PC-3 (cell line): ENCODE measurements around the gene MBLAC1. TPM values are rescaled to one million over a fixed set of nuclear protein-coding genes. Genes with fewer than 3 reads are reported as not detected.

Experiments
- ATAC-seq: fragments of 200-7000 bp; cut with Tn5 transposase; 2 replicates; pipeline ENCODE4 v1.9.1; 2020; ENCODE audit warnings: mild to moderate bottlenecking, moderate library complexity
- BruUV-seq: library from RNA; stranded (reverse); fragments of 400-500 nt; replicated peaks from 2 replicates; lab custom pipeline; 2021; lab: Mats Ljungman, UMichigan
- CTCF ChIA-PET: fragments of 300-600 bp; sonication (Branson Sonifier 250); formaldehyde crosslinking; loops from one replicate; lab custom pipeline; 2022; ENCODE audit warnings: antibody characterized with exemption; lab: Charles Lee
- POLR2A ChIA-PET: fragments of 300-600 bp; sonication (Branson Sonifier 250); formaldehyde crosslinking; loops from one replicate; lab custom pipeline; 2022; ENCODE audit warnings: antibody characterized with exemption; ENCODE audit not compliant: unreplicated experiment; lab: Charles Lee
- DNase-seq: peaks from one replicate; pipeline ENCODE4 v3.0.0-alpha.2; 2015
- H2AFZ ChIP-seq: fragments of 300-600 bp; sonication (generic); 2 replicates; pipeline ENCODE4 v1.6.0; 2016; ENCODE audit warnings: antibody characterized with exemption, low read length
- H3F3A ChIP-seq: fragments of 300-600 bp; sonication (generic); one replicate; pipeline ENCODE4 v1.6.0; 2017; ENCODE audit warnings: antibody characterized with exemption, low read length, control low read depth, mild to moderate bottlenecking; ENCODE audit not compliant: unreplicated experiment
- H3K27ac ChIP-seq: fragments of 300-600 bp; sonication (generic); 2 replicates; pipeline ENCODE4 v1.5.1; 2016; ENCODE audit warnings: mild to moderate bottlenecking, low read length
- H3K27me3 ChIP-seq: fragments of 300-600 bp; sonication (generic); 2 replicates; pipeline ENCODE4 v1.6.1; 2016; ENCODE audit warnings: low read length, mixed read lengths
- H3K36me3 ChIP-seq: fragments of 300-600 bp; sonication (generic); 2 replicates; pipeline ENCODE4 v1.6.1; 2016; ENCODE audit warnings: low read depth, mixed run types, low read length, mixed read lengths
- H3K4me1 ChIP-seq: fragments of 300-600 bp; sonication (generic); 2 replicates; pipeline ENCODE4 v1.5.1; 2016; ENCODE audit warnings: low read length; ENCODE audit not compliant: insufficient read depth
- H3K4me2 ChIP-seq: fragments of 300-600 bp; sonication (generic); 2 replicates; pipeline ENCODE4 v1.6.0; 2016; ENCODE audit warnings: low read length
- H3K4me3 ChIP-seq: fragments of 300-600 bp; sonication (generic); 2 replicates; pipeline ENCODE4 v1.5.1; 2016; ENCODE audit warnings: mild to moderate bottlenecking, low read length, mixed read lengths
- H3K79me2 ChIP-seq: fragments of 300-600 bp; sonication (generic); 2 replicates; pipeline ENCODE4 v1.6.1; 2017; ENCODE audit warnings: low read length, mixed read lengths
- H3K9ac ChIP-seq: fragments of 300-600 bp; sonication (generic); 2 replicates; pipeline ENCODE4 v1.6.0; 2016; ENCODE audit warnings: mild to moderate bottlenecking, low read length
- H3K9me2 ChIP-seq: fragments of 300-600 bp; sonication (generic); replicated peaks from 2 replicates; pipeline ENCODE4 v1.6.1; 2016; ENCODE audit warnings: mixed run types, low read length, mixed read lengths
- H3K9me3 ChIP-seq: fragments of 300-600 bp; sonication (generic); 2 replicates; pipeline ENCODE4 v1.6.1; 2016; ENCODE audit warnings: low read length, mixed read lengths
- H4K20me1 ChIP-seq: fragments of 300-600 bp; sonication (generic); 2 replicates; pipeline ENCODE4 v1.6.1; 2016; ENCODE audit warnings: low read length, mixed read lengths
- EZH2 ChIP-seq: fragments of 300-600 bp; sonication (generic); IDR thresholded peaks from one replicate; pipeline ENCODE4 v1.6.1; 2017; ENCODE audit warnings: antibody characterized with exemption, mild to moderate bottlenecking, low read length; ENCODE audit not compliant: unreplicated experiment
- EZH2phosphoT487 ChIP-seq: fragments of 300-600 bp; sonication (generic); IDR thresholded peaks from 2 replicates; pipeline ENCODE4 v1.6.1; 2018; ENCODE audit warnings: mild to moderate bottlenecking, antibody characterized with exemption, low read length, borderline replicate concordance
- intact Hi-C: fragments of 100-400 bp; cut with micrococcal nuclease; formaldehyde crosslinking; loops from 2 replicates; pipeline ENCODE4 v1.9.0; 2023
- total RNA-seq: library from RNA; depleted of rRNA; stranded (reverse); fragments of >200 nt; gene quantifications from 2 replicates; pipeline ENCODE4 v1.2.3, GENCODE V29; 2014
- TF ChIP-seq, protein P1 (sequence below): fragments of 300-600 bp; sonication (generic); conservative IDR thresholded peaks from 2 replicates; pipeline ENCODE4 v1.5.1; 2017; ENCODE audit warnings: antibody characterized with exemption, low read depth, mild to moderate bottlenecking, low read length

MBLAC1 gene
- total RNA-seq, 1 experiment from 2014 or later: 2.7 TPM

DNA sequence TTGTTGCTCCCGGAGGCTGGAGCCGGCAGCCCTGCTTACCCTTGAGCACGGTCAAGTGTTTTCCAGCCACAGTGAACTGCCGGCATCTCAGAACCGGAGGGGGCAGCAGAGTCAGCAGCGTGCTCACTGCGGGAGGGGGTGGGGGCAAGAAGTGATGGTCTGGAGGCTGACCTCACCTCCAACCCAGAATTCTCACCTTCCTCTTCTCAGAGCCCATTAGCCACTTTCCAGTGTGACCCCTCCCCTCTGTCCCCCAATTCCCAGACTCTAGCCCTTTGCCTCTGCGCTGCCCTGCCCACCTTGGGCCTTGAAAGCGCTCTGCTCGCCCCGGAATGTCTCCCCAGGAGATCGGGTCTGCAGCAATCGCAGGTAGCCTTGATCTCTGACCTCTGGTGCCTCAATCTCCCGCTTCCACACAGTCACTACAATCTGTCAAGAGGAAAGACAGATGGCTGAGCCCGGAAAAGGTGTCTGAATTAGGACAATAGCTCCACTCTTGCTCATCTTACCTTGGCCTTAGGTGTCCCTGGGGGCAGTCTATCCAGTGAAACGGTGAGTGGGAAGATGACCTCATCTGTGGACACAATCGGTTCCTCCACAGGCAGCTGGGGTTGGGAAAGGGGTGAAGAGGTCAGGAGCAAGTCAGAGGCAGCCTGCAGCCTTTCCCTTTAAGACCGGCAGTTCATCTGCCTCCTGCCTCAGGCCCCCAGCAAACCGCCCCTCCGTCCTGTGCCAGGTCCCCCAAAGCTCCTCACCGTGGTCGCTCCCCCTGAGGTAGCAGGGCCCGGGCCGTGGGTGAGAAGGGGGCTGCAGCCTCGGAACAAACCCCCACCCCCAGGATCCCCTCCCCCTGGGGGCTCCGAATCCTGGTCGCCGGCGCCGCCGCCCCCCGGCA is 30.8 kb downstream of the MBLAC1 start:
- ChIA-PET POLR2A (no interaction called here), CTCF (no interaction called here)
- no peaks in the 10 kb centered on the region for H3K9me2 ChIP-seq
- DNase-seq (peak; percentile 67), ATAC-seq (peak; percentile 45)
- no peak for TF ChIP-seq EZH2
- TF ChIP-seq, protein P1, sequence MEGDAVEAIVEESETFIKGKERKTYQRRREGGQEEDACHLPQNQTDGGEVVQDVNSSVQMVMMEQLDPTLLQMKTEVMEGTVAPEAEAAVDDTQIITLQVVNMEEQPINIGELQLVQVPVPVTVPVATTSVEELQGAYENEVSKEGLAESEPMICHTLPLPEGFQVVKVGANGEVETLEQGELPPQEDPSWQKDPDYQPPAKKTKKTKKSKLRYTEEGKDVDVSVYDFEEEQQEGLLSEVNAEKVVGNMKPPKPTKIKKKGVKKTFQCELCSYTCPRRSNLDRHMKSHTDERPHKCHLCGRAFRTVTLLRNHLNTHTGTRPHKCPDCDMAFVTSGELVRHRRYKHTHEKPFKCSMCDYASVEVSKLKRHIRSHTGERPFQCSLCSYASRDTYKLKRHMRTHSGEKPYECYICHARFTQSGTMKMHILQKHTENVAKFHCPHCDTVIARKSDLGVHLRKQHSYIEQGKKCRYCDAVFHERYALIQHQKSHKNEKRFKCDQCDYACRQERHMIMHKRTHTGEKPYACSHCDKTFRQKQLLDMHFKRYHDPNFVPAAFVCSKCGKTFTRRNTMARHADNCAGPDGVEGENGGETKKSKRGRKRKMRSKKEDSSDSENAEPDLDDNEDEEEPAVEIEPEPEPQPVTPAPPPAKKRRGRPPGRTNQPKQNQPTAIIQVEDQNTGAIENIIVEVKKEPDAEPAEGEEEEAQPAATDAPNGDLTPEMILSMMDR: 0 out of 2 replicates have a peak, but pooled peaks have one; percentile 17
- intact Hi-C loops: no loop called here
- no peak overlapping the region for H2AFZ ChIP-seq
- peaks cover 14% of the 10 kb centered on the region for H3K4me1 ChIP-seq
- peak overlapping the region; percentile 31 for H3K27ac ChIP-seq
- BruUV-seq: TSS peak; percentile 51
- peaks cover 32% of the 10 kb centered on the region for H3K79me2 ChIP-seq
- peak overlapping the region; percentile 89 for H3K9ac ChIP-seq
- H3K36me3 ChIP-seq: peaks cover 10% of the 10 kb centered on the region; the same call in 1 of the 2 replicates
- peak overlapping the region; percentile 97 for H3K4me2 ChIP-seq
- peak overlapping the region; percentile 89 for H3K4me3 ChIP-seq
- H3K27me3 ChIP-seq: no peaks in the 10 kb centered on the region
- H3F3A ChIP-seq: no peaks in the 10 kb centered on the region
- H3K9me3 ChIP-seq: no peaks in the 10 kb centered on the region
- H4K20me1 ChIP-seq: peaks cover 6% of the 10 kb centered on the region; the same call in 1 of the 2 replicates

DNA sequence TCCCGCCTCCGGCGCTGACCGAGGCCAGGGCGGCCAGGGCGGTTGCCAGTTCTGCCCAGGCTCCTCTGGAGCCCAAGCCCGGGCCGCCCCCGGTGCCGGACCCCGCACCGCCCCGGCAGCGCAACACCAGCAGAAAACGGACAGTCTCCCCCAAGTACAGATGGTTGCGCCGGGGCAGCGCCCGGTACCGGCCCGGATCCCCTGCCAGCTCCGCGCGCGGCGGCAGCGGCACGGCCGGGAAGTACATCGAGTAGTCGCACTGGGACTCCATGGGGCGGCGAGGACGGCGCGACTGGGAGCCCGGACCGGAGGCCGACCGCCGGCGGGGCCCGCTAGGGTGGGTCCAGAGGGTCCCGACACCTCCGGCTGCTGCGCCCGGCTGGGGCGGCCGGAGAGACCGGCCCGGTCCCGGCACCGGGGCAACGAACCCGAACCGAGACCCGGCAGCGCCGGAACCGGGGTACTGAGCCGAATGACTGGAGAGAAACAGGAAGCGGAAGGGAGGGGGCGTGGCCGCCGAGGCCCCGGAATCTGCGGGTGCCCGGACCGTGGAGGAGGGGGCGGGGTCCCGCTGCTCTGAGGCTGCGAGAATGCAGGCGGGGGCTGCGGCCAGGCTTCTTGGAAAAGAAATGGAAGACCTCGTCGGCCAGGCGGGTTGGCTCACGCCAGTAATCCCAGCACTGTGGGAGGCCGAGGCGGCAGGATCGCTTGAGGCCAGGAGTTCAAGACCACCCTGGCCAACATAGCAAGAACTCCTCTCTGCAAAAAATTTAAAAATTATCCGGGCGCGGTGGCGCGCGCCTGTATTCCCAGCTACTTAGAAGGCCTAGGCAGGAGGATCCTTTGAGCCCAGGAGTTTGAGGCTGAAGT is 31.7 kb downstream of the MBLAC1 start, which contains the start of gene TRAPPC14:
Gene TRAPPC14 (minus strand): TSS at position 495 of the 870 bp plus-strand sequence. CDS start 224 bp downstream, at position 271.
- peaks cover 32% of the 10 kb centered on the region for H3K79me2 ChIP-seq
- DNase-seq (peak; percentile 76), ATAC-seq (peak; percentile 79)
- peaks cover 10% of the 10 kb centered on the region; the same call in 1 of the 2 replicates for H3K36me3 ChIP-seq
- intact Hi-C loops: no loop called here
- H3K27me3 ChIP-seq: no peaks in the 10 kb centered on the region
- peaks cover 6% of the 10 kb centered on the region; the same call in 1 of the 2 replicates for H4K20me1 ChIP-seq
- TF ChIP-seq EZH2phosphoT487 (no peak), EZH2 (no peak)
- TF ChIP-seq, protein P1: no peak
- H2AFZ ChIP-seq: peak within 1 kb of the TSS; percentile 93
- H3F3A ChIP-seq: no peaks in the 10 kb centered on the region
- ChIA-PET CTCF (no interaction called here), POLR2A (interaction anchor here (0.6 kb wide), 1 partner anchor 381 kb away, joined by 3 read pairs; no protein-coding TSS in a partner anchor)
- peaks cover 21% of the 10 kb centered on the region for H3K4me1 ChIP-seq
- H3K9ac ChIP-seq: peak within 1 kb of the TSS; percentile 89
- peak within 1 kb of the TSS; percentile 31 for H3K27ac ChIP-seq
- H3K4me2 ChIP-seq: peak within 1 kb of the TSS; percentile 97
- no TSS peak for BruUV-seq
- peak within 1 kb of the TSS; percentile 89 for H3K4me3 ChIP-seq
- H3K9me3 ChIP-seq: no peaks in the 10 kb centered on the region
- H3K9me2 ChIP-seq: no peaks in the 10 kb centered on the region
